ENCODE results near the gene PHF24. TPM values are rescaled to one million over a fixed set of nuclear protein-coding genes. Genes with fewer than 3 reads are reported as not detected.
"Not testable (repeated sequence)": the region's sequence is repeated elsewhere in the genome, so short reads cannot be mapped to it uniquely, and the experiment has no call there.

PHF24 gene
- total RNA-seq, 4 donors from 2014 or later, result under 0.01 to 0.99 (median 0.76) TPM

DNA sequence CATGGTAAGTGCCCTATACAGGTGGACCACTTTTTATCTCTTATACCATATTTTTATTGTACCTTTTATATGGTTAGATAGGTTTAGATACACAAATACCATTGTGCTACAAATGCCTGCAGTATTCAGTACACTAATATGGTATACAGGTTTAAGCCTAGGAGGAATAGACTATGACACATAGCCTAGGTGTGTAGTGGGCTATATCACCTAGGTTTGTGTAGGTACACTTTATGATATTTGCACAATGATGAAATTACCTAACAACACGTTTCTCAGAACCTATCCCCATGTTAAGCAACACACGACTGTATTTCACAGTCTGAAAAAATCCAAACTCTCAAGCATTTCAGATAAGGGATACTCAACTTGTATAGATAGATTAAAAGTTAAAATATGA is 9.6 kb upstream of the PHF24 start:
- H3K4me3 ChIP-seq, result no peak overlapping the region
- intact Hi-C loops (cut with DNase I), result no loop called here
- H3K36me3 ChIP-seq, result no peaks in the 10 kb centered on the region
- no peak overlapping the region for H3K27ac ChIP-seq (replicated peaks in 1 of 4)
- no peaks in the 10 kb centered on the region for H3K4me1 ChIP-seq
- TF ChIP-seq, protein P1, sequence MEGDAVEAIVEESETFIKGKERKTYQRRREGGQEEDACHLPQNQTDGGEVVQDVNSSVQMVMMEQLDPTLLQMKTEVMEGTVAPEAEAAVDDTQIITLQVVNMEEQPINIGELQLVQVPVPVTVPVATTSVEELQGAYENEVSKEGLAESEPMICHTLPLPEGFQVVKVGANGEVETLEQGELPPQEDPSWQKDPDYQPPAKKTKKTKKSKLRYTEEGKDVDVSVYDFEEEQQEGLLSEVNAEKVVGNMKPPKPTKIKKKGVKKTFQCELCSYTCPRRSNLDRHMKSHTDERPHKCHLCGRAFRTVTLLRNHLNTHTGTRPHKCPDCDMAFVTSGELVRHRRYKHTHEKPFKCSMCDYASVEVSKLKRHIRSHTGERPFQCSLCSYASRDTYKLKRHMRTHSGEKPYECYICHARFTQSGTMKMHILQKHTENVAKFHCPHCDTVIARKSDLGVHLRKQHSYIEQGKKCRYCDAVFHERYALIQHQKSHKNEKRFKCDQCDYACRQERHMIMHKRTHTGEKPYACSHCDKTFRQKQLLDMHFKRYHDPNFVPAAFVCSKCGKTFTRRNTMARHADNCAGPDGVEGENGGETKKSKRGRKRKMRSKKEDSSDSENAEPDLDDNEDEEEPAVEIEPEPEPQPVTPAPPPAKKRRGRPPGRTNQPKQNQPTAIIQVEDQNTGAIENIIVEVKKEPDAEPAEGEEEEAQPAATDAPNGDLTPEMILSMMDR (IDR thresholded peaks at IDR 0.05), result no peak
- no peak for TF ChIP-seq EP300 (IDR thresholded peaks at IDR 0.05)
- no peak for TF ChIP-seq POLR2AphosphoS5 (IDR thresholded peaks at IDR 0.05)
- TF ChIP-seq POLR2A (IDR thresholded peaks at IDR 0.05; ENCODE audit: low read depth), result no peak
- peaks cover 0 to 6% (median 0%) of the 10 kb centered on the region in 4 donors for H3K27me3 ChIP-seq
- H3K9me3 ChIP-seq, result no peaks in the 10 kb centered on the region
- 81% methylated on average over 2 of the region's 2 CpGs for WGBS
- DNase-seq (ENCODE audit: extremely low spot score), result peak; percentile 12

DNA sequence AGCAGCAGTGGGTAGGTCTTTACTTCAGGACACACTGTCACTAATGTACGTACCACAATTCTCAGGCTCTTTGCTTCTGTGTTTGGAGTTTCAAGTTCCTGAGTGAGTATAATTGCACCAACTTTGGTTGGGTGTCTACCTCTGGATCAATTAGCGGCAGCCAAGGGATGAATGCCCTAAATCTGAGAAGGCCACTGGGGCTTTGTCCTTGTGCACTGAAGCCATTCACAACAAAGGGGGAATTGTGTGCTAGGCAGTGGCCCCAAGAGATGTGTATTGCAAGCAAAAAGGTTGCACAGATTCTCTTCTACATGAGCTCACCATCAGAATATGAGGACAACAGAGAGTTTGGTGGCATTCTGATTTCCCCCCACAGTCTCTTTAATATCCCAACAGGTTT is 3.9 kb upstream of the PHF24 start:
- peaks cover 3 to 18% (median 12%) of the 10 kb centered on the region in 4 donors for H3K4me1 ChIP-seq
- H3K4me3 ChIP-seq, result no peak overlapping the region
- H3K27me3 ChIP-seq, result peaks cover 0 to 33% (median 14%) of the 10 kb centered on the region in 4 donors
- H3K36me3 ChIP-seq, result no peaks in the 10 kb centered on the region
- DNase-seq (ENCODE audit: extremely low spot score), result no peak
- H3K27ac ChIP-seq (replicated peaks in 1 of 4), result no peak overlapping the region
- TF ChIP-seq EP300 (IDR thresholded peaks at IDR 0.05), result no peak
- no peak for TF ChIP-seq POLR2AphosphoS5 (IDR thresholded peaks at IDR 0.05)
- TF ChIP-seq, protein P1 (IDR thresholded peaks at IDR 0.05), result no peak
- no peak for TF ChIP-seq POLR2A (IDR thresholded peaks at IDR 0.05; ENCODE audit: low read depth)
- WGBS, result 80% methylated on average over 2 of the region's 2 CpGs
- intact Hi-C loops (cut with DNase I), result no loop called here
- H3K9me3 ChIP-seq, result no peaks in the 10 kb centered on the region

DNA sequence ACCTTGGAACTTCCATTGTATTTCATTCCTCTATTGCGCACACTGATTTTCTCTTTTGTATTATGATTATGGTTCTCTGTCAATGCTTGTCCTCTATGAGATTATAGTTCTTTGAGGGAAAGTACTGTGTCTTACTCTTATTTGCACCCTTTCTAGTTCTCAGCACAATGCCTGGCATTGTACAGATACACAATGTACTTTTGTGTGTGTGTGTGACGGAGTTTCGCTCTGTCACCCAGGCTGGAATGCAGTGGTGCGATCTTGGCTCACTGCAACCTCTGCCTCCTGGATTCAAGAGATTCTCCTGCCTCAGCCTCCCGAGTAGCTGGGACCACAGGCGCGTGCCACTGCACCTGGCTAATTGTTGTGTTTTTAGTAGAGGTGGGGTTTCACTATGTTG is 2.0 kb upstream of the PHF24 start:
- 88% methylated on average over 7 of the region's 7 CpGs for WGBS
- H3K4me3 ChIP-seq; H3K27ac ChIP-seq (replicated peaks in 1 of 4); H3K9me3 ChIP-seq; intact Hi-C loops (cut with DNase I); H3K36me3 ChIP-seq; DNase-seq (ENCODE audit: extremely low spot score): not testable (repeated sequence)
- Histone ChIP-seq H3K27me3 (peaks cover 0 to 46% (median 15%) of the 10 kb centered on the region in 4 donors), H3K4me1 (peaks cover 3 to 18% (median 12%) of the 10 kb centered on the region in 4 donors)

DNA sequence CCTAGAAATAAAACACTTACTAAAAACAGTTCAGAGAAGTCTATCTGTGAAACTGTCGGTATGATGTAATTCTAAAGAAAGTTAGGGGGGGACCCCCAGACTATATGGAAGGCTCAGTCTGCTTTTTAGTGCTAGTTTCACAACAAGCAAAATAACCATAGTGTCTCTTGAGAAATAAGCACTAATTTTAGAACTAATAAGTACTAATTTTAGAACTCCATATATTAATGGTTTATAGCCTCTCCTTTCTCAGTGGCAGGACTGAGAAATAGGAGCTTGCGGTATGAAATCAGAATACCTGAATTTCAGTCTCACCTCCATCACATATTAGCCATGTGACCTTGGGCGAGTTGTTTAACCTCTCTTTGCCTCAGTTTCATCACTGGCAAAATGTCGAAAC is 1.4 kb upstream of the PHF24 start:
- H3K4me1 ChIP-seq, result peaks cover 3 to 18% (median 12%) of the 10 kb centered on the region in 4 donors
- no peak for DNase-seq (ENCODE audit: extremely low spot score)
- TF ChIP-seq POLR2A (IDR thresholded peaks at IDR 0.05; ENCODE audit: low read depth) (no peak), EP300 (IDR thresholded peaks at IDR 0.05) (no peak), POLR2AphosphoS5 (IDR thresholded peaks at IDR 0.05) (no peak)
- TF ChIP-seq, protein P1 (IDR thresholded peaks at IDR 0.05), result no peak
- H3K27me3 ChIP-seq, result peaks cover 0 to 46% (median 15%) of the 10 kb centered on the region in 4 donors
- intact Hi-C loops (cut with DNase I), result no loop called here
- no peak overlapping the region for H3K4me3 ChIP-seq
- no peaks in the 10 kb centered on the region for H3K36me3 ChIP-seq
- no peaks in the 10 kb centered on the region for H3K9me3 ChIP-seq
- no peak overlapping the region for H3K27ac ChIP-seq (replicated peaks in 1 of 4)
- WGBS, result 80% methylated on average over 4 of the region's 4 CpGs

DNA sequence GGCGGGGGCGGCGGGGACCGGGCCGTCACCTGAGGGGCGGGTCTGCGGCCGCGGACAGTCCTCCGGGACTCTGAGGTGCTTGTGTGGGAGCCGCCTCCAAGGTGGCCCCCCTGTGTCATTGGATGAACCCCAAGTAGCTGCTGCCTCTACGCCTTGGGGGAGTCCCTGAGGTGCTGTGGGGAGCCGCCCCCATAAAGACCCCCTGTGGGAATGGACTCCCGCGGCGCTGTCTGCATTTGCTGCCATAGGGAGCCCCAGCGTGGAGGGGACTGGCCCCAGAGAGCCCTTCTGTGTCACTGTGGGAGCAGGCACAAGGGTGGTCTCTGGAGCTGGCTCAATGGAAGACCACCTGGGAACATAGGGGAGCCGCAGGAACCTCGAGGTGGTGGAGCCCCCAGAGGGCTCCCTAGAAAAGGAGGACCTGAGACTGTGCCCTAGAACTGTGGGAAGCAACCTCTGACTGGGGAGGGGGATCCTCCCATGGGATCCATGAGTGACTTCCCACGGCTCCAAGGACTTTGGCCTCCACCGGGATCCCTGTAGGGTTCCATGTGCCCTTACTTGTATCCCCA is 412 bp downstream of the PHF24 start:
- no peak for DNase-seq (ENCODE audit: extremely low spot score)
- H3K27ac ChIP-seq (replicated peaks in 1 of 4), result no peak overlapping the region
- 21% methylated on average over 8 of the region's 21 CpGs for WGBS
- H3K27me3 ChIP-seq, result peaks cover 0 to 58% (median 15%) of the 10 kb centered on the region in 4 donors
- intact Hi-C loops (cut with DNase I), result no loop called here
- peak overlapping the region; percentile 55 to 68 (median 58) for H3K4me3 ChIP-seq
- H3K4me1 ChIP-seq, result peaks cover 3 to 18% (median 12%) of the 10 kb centered on the region in 4 donors
- no peak for TF ChIP-seq POLR2AphosphoS5 (IDR thresholded peaks at IDR 0.05)
- no peak for TF ChIP-seq EP300 (IDR thresholded peaks at IDR 0.05)
- TF ChIP-seq, protein P1 (IDR thresholded peaks at IDR 0.05), result no peak
- no peak for TF ChIP-seq POLR2A (IDR thresholded peaks at IDR 0.05; ENCODE audit: low read depth)
- H3K9me3 ChIP-seq, result no peaks in the 10 kb centered on the region
- no peaks in the 10 kb centered on the region for H3K36me3 ChIP-seq
